Measurements from ENCODE around the gene LAG3.

Gene LAG3

GRCh38 chr12:6778217-6778573 lies 5.9 kb downstream of the LAG3 start:
- Histone ChIP-seq H3K9me2 (replicated peaks; ENCODE audit: insufficient read depth, low read length) (no peaks in the 10 kb centered on the region), H3K27me3 (ENCODE audit: low read length) (no peaks in the 10 kb centered on the region), H3K36me3 (ENCODE audit: low read length) (no peaks in the 10 kb centered on the region), H3K79me2 (ENCODE audit: insufficient read depth, low read length) (no peaks in the 10 kb centered on the region), H2AFZ (ENCODE audit: low read depth, low read length, severe bottlenecking) (peak overlapping the region; percentile 84), H3K4me2 (ENCODE audit: low read depth, low read length, poor library complexity, severe bottlenecking) (peak overlapping the region; percentile 76), H3K9ac (ENCODE audit: low read length) (peak overlapping the region; percentile 47), H3K27ac (ENCODE audit: low read depth, low read length) (no peak overlapping the region), H4K20me1 (ENCODE audit: low read depth, low read length) (no peaks in the 10 kb centered on the region), H3K4me3 (ENCODE audit: insufficient read depth, low read length, poor library complexity, severe bottlenecking) (no peak overlapping the region), H3F3A (ENCODE audit: insufficient read depth) (no peaks in the 10 kb centered on the region), H3K9me3 (ENCODE audit: insufficient read depth, low read length) (no peaks in the 10 kb centered on the region)
- TF ChIP-seq, protein P1, sequence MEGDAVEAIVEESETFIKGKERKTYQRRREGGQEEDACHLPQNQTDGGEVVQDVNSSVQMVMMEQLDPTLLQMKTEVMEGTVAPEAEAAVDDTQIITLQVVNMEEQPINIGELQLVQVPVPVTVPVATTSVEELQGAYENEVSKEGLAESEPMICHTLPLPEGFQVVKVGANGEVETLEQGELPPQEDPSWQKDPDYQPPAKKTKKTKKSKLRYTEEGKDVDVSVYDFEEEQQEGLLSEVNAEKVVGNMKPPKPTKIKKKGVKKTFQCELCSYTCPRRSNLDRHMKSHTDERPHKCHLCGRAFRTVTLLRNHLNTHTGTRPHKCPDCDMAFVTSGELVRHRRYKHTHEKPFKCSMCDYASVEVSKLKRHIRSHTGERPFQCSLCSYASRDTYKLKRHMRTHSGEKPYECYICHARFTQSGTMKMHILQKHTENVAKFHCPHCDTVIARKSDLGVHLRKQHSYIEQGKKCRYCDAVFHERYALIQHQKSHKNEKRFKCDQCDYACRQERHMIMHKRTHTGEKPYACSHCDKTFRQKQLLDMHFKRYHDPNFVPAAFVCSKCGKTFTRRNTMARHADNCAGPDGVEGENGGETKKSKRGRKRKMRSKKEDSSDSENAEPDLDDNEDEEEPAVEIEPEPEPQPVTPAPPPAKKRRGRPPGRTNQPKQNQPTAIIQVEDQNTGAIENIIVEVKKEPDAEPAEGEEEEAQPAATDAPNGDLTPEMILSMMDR (IDR thresholded peaks at IDR 0.05; ENCODE audit: insufficient read depth, low read length, poor library complexity, severe bottlenecking): no peak
- no peak for TF ChIP-seq EZH2phosphoT487 (conservative IDR thresholded peaks at IDR 0.05; ENCODE audit: low read length)

- peak overlapping the region; percentile 47 for H3K9ac ChIP-seq (ENCODE audit: low read length)
- H4K20me1 ChIP-seq (ENCODE audit: low read depth, low read length): no peaks in the 10 kb centered on the region
- H3K9me3 ChIP-seq (ENCODE audit: insufficient read depth, low read length): no peaks in the 10 kb centered on the region
- H3K27me3 ChIP-seq (ENCODE audit: low read length): no peaks in the 10 kb centered on the region
- peak overlapping the region; percentile 76 for H3K4me2 ChIP-seq (ENCODE audit: low read depth, low read length, poor library complexity, severe bottlenecking)
- H2AFZ ChIP-seq (ENCODE audit: low read depth, low read length, severe bottlenecking): peak overlapping the region; percentile 84
- H3K36me3 ChIP-seq (ENCODE audit: low read length): no peaks in the 10 kb centered on the region
- no peaks in the 10 kb centered on the region for H3F3A ChIP-seq (ENCODE audit: insufficient read depth)
- H3K9me2 ChIP-seq (replicated peaks; ENCODE audit: insufficient read depth, low read length): no peaks in the 10 kb centered on the region
- H3K27ac ChIP-seq (ENCODE audit: low read depth, low read length): no peak overlapping the region
- H3K4me3 ChIP-seq (ENCODE audit: insufficient read depth, low read length, poor library complexity, severe bottlenecking): peak overlapping the region; percentile 48
- no peaks in the 10 kb centered on the region for H3K79me2 ChIP-seq (ENCODE audit: insufficient read depth, low read length)
- TF ChIP-seq, protein P1 (IDR thresholded peaks at IDR 0.05; ENCODE audit: insufficient read depth, low read length, poor library complexity, severe bottlenecking): peak; percentile 92
- TF ChIP-seq EZH2phosphoT487 (conservative IDR thresholded peaks at IDR 0.05; ENCODE audit: low read length): no peak
Measured at GRCh38 chr12:6778574-6779550, 6.5 kb downstream of the LAG3 start.

DNA sequence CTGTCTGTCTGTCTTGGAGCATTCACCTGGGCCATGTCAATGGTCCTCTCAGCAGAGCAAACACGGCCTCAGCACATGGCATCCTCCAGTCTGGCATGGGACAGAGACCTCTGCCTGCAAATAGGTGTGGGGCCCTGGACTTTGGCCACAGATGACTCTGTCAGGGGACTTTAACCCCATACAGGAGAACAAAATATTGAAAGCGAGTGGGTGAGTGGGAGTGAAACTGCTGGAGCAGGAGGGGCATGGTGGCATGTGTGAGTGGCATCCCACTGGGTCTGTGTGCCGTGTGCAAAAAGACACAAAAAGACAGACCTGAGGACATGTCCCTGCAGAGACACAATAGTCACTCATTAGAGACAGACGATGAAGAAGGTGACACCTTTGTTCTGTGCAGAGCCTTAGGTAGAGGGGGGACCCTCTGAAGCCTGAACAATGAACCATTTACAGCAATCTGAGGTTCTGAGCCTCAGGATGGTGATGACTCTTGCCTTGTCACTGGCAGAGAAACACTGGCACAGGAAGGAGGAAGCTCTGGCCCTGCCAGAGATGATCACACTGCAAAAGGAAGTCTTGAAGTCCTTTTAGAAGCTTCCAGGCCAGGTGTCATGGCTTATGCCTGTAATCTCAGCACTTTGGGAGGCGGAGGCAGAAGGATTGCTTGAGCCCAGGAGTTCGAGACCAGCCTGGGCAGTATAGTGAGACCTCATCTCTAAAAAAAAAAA lies 7.5 kb downstream of the LAG3 start:
- Histone ChIP-seq H3K9me2 (replicated peaks; ENCODE audit: insufficient read depth, low read length) (no peaks in the 10 kb centered on the region), H3K4me3 (ENCODE audit: insufficient read depth, low read length, poor library complexity, severe bottlenecking) (no peak overlapping the region), H3K9me3 (ENCODE audit: insufficient read depth, low read length) (no peaks in the 10 kb centered on the region), H4K20me1 (ENCODE audit: low read depth, low read length) (no peaks in the 10 kb centered on the region), H3K27me3 (ENCODE audit: low read length) (no peaks in the 10 kb centered on the region), H3K36me3 (ENCODE audit: low read length) (no peaks in the 10 kb centered on the region), H3K9ac (ENCODE audit: low read length) (no peak overlapping the region), H3K79me2 (ENCODE audit: insufficient read depth, low read length) (no peaks in the 10 kb centered on the region), H2AFZ (ENCODE audit: low read depth, low read length, severe bottlenecking) (no peak overlapping the region), H3K4me2 (ENCODE audit: low read depth, low read length, poor library complexity, severe bottlenecking) (no peak overlapping the region), H3K27ac (ENCODE audit: low read depth, low read length) (no peak overlapping the region), H3F3A (ENCODE audit: insufficient read depth) (no peaks in the 10 kb centered on the region)
- TF ChIP-seq, protein P1 (IDR thresholded peaks at IDR 0.05; ENCODE audit: insufficient read depth, low read length, poor library complexity, severe bottlenecking): no peak
- TF ChIP-seq EZH2phosphoT487 (conservative IDR thresholded peaks at IDR 0.05; ENCODE audit: low read length): no peak
